GM18502 (cell line): Measurements from ENCODE around the gene IRF9.

ENCODE experiments used
- ATAC-seq: cut with Tn5 transposase; IDR thresholded peaks from one replicate; pipeline ENCODE4 v1.9.1; 2021; ENCODE audit warnings: mild to moderate bottlenecking; ENCODE audit not compliant: unreplicated experiment, poor library complexity

IRF9 gene

GRCh38 chr14:24160850-24161804 lies at the start of gene IRF9:
Gene IRF9 (plus strand): TSS chr14:24161265. CDS start chr14:24162145, 880 bp downstream.
- peak; percentile 81 for ATAC-seq

- no peak for ATAC-seq
Measured at GRCh38 chr14:24113379-24113800, 47.7 kb upstream of the IRF9 start.

- peak; percentile 28 for ATAC-seq
Measured at GRCh38 chr14:24113801-24114531, 47.1 kb upstream of the IRF9 start.

- peak; percentile 90 for ATAC-seq
Measured at GRCh38 chr14:24114532-24115421, 46.3 kb upstream of the IRF9 start, which contains the start of the genes DCAF11 and NRL. Gene DCAF11 (plus strand): TSS chr14:24114777. CDS start chr14:24115595, 818 bp downstream. Gene NRL (minus strand): TSS chr14:24114949. CDS start chr14:24082848, 32,101 bp downstream.

- ATAC-seq, result no peak
Measured at GRCh38 chr14:24115422-24116127, 45.5 kb upstream of the IRF9 start.

GRCh38 chr14:24116128-24116814 lies 44.8 kb upstream of the IRF9 start:
- ATAC-seq, result no peak

- no peak for ATAC-seq
Measured at GRCh38 chr14:24117179-24117578, 43.9 kb upstream of the IRF9 start.

- ATAC-seq, result no peak
Measured at GRCh38 chr14:24119691-24120090, 41.4 kb upstream of the IRF9 start.

GRCh38 chr14:24121210-24121609 lies 39.9 kb upstream of the IRF9 start:
- no peak for ATAC-seq

GRCh38 chr14:24122416-24122815 lies 38.6 kb upstream of the IRF9 start:
- no peak for ATAC-seq

GRCh38 chr14:24122898-24123297 lies 38.2 kb upstream of the IRF9 start:
- ATAC-seq, result no peak

- peak; percentile 71 for ATAC-seq
Measured at GRCh38 chr14:24123424-24124417, 37.3 kb upstream of the IRF9 start.

GRCh38 chr14:24126939-24127338 lies 34.1 kb upstream of the IRF9 start:
- no peak for ATAC-seq

- no peak for ATAC-seq
Measured at GRCh38 chr14:24127673-24128072, 33.4 kb upstream of the IRF9 start.

- ATAC-seq, result no peak
Measured at GRCh38 chr14:24129410-24129998, 31.6 kb upstream of the IRF9 start.

GRCh38 chr14:24130380-24130716 lies 30.7 kb upstream of the IRF9 start, which contains the start of gene FITM1:
Gene FITM1 (plus strand): TSS chr14:24130659. CDS start chr14:24131564, 905 bp downstream.
- no peak for ATAC-seq
